ENCODE measurements around the gene CYGB. TPM values are rescaled to one million over a fixed set of nuclear protein-coding genes. Genes with fewer than 3 reads are reported as not detected.

CYGB gene
- total and polyA plus RNA-seq, 9 of the 15 experiments (the other 6 are each of a cell fraction or from before 2014, with no cell fraction given) = 0.08 to 0.95 (median 0.18) TPM; not detected in 5

GRCh38 chr17:76553178-76553908 is 15.8 kb upstream of the CYGB start (continued):
- no peak for TF ChIP-seq MGA (IDR thresholded peaks at IDR 0.05)
- TF ChIP-seq FOXK1 (CRISPR knock-in tag; IDR thresholded peaks at IDR 0.05; ENCODE audit: borderline replicate concordance) = no peak
- no peak for TF ChIP-seq TRIM25 (IDR thresholded peaks at IDR 0.05; ENCODE audit: borderline replicate concordance)
- TF ChIP-seq RBFOX2 (IDR thresholded peaks at IDR 0.05; ENCODE audit: low read depth, low read length) = no peak
- no peak for TF ChIP-seq RBM22 (IDR thresholded peaks at IDR 0.05; ENCODE audit: low read depth, low read length, poor library complexity, severe bottlenecking)
- no peak for TF ChIP-seq ZNF592 (IDR thresholded peaks at IDR 0.05)
- TF ChIP-seq NFE2L1 (tag; IDR thresholded peaks at IDR 0.05; ENCODE audit: borderline replicate concordance, low read depth) = no peak
- no peak for TF ChIP-seq ZNF124 (CRISPR knock-in tag; IDR thresholded peaks at IDR 0.05)

Measured in K562 (cell line).